Measurements from ENCODE around the gene OR6Y1. TPM values are rescaled to one million over a fixed set of nuclear protein-coding genes. Genes with fewer than 3 reads are reported as not detected.

The OR6Y1 gene
- total RNA-seq (2022; extraction: Qiagen RNA extraction; ENCODE audit: low read depth): not detected in 5 replicates

GRCh38 chr1:158554352-158554751 is at the start of gene OR6Y1:
Gene OR6Y1, minus strand, starts transcription at chr1:158554405. Its CDS starts 6,300 bp downstream, at chr1:158548105.

GRCh38 chr1:158579733-158580132 is 25.5 kb upstream of the OR6Y1 start, which contains the start of gene OR10X1:
Gene OR10X1, minus strand, starts transcription at chr1:158579899. Its CDS starts 0 bp downstream, at chr1:158579899.

GRCh38 chr1:158570480-158570879 is 16.3 kb upstream of the OR6Y1 start, which contains the start of gene OR6P1:
Gene OR6P1, minus strand, starts transcription at chr1:158570580. Its CDS starts 6,976 bp downstream, at chr1:158563604.

Other genes with a start within 250 kb of the OR6Y1 start
- not detected in 5 replicates for gene CD1B, start 222.9 kb downstream of the OR6Y1 start, total RNA-seq (2022; extraction: Qiagen RNA extraction; ENCODE audit: low read depth)
- not detected in 5 replicates for gene CD1E, start 200.5 kb downstream of the OR6Y1 start, total RNA-seq (2022; extraction: Qiagen RNA extraction; ENCODE audit: low read depth)
- not detected in 5 replicates for gene OR10T2, start 154.9 kb downstream of the OR6Y1 start, total RNA-seq (2022; extraction: Qiagen RNA extraction; ENCODE audit: low read depth)
- not detected in 5 replicates for gene OR10K2, start 128.2 kb downstream of the OR6Y1 start, total RNA-seq (2022; extraction: Qiagen RNA extraction; ENCODE audit: low read depth)
- gene OR10K1, start 92.6 kb downstream of the OR6Y1 start, total RNA-seq (2022; extraction: Qiagen RNA extraction; ENCODE audit: low read depth): not detected in 5 replicates
- gene OR10R2, start 82.2 kb downstream of the OR6Y1 start, total RNA-seq (2022; extraction: Qiagen RNA extraction; ENCODE audit: low read depth): not detected in 5 replicates
- not detected in 5 replicates for gene OR6P1, start 16.2 kb upstream of the OR6Y1 start, total RNA-seq (2022; extraction: Qiagen RNA extraction; ENCODE audit: low read depth)
- not detected in 5 replicates for gene OR10X1, start 25.5 kb upstream of the OR6Y1 start, total RNA-seq (2022; extraction: Qiagen RNA extraction; ENCODE audit: low read depth)
- not detected in 5 replicates for gene OR10Z1, start 50.9 kb upstream of the OR6Y1 start, total RNA-seq (2022; extraction: Qiagen RNA extraction; ENCODE audit: low read depth)
- gene SPTA1, start 132.3 kb upstream of the OR6Y1 start, total RNA-seq (2022; extraction: Qiagen RNA extraction; ENCODE audit: low read depth): not detected in 5 replicates
- gene OR6K2, start 146.2 kb upstream of the OR6Y1 start, total RNA-seq (2022; extraction: Qiagen RNA extraction; ENCODE audit: low read depth): not detected in 5 replicates
- not detected in 5 replicates for gene OR6K3, start 166.3 kb upstream of the OR6Y1 start, total RNA-seq (2022; extraction: Qiagen RNA extraction; ENCODE audit: low read depth)
- gene OR6K6, start 200.3 kb upstream of the OR6Y1 start, total RNA-seq (2022; extraction: Qiagen RNA extraction; ENCODE audit: low read depth): not detected in 5 replicates
- gene OR6N1, start 217.8 kb upstream of the OR6Y1 start, total RNA-seq (2022; extraction: Qiagen RNA extraction; ENCODE audit: low read depth): not detected in 5 replicates
- gene OR6N2, start 226.8 kb upstream of the OR6Y1 start, total RNA-seq (2022; extraction: Qiagen RNA extraction; ENCODE audit: low read depth): not detected in 5 replicates